ENCODE measurements around the gene OLFML3.

The OLFML3 gene

DNA sequence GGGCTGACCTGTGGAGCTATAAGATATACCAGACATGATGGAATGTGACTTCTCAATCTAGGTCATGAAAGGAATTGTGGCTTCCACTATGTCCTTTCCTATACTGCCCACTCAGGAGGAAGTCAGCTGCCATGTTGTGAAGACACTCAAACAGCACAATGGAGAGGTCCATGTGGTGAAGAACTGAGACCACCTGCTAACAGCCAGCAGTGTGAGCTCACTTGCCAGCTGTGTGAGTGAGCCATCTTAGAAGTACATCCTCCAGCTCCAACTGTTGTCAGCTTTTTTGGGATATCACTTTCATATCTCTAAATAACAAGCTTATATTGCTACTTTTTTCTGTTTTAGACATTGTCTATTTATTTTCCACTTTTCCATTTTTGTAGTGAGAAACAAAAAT lies 29.7 kb downstream of the OLFML3 start:
- Histone ChIP-seq H3K9me3 (ENCODE audit: insufficient read depth, low read length) (no peaks in the 10 kb centered on the region), H3K79me2 (ENCODE audit: low read length) (no peaks in the 10 kb centered on the region), H3K9ac (ENCODE audit: low read length) (no peak overlapping the region), H3K4me2 (ENCODE audit: low read length) (no peak overlapping the region), H3K27me3 (ENCODE audit: low read depth, low read length) (no peaks in the 10 kb centered on the region), H4K20me1 (ENCODE audit: insufficient read depth, low read length) (no peaks in the 10 kb centered on the region), H3K36me3 (replicated peaks; ENCODE audit: low read depth, low read length) (no peaks in the 10 kb centered on the region), H2AFZ (ENCODE audit: low read depth, low read length) (no peak overlapping the region), H3K27ac (ENCODE audit: low read length) (no peak overlapping the region), H3K4me3 (ENCODE audit: low read length) (no peak overlapping the region), H3K4me1 (ENCODE audit: low read length) (no peaks in the 10 kb centered on the region)
- no peak for TF ChIP-seq EZH2phosphoT487 (IDR thresholded peaks at IDR 0.05; ENCODE audit: low read depth)
- TF ChIP-seq, protein P1, sequence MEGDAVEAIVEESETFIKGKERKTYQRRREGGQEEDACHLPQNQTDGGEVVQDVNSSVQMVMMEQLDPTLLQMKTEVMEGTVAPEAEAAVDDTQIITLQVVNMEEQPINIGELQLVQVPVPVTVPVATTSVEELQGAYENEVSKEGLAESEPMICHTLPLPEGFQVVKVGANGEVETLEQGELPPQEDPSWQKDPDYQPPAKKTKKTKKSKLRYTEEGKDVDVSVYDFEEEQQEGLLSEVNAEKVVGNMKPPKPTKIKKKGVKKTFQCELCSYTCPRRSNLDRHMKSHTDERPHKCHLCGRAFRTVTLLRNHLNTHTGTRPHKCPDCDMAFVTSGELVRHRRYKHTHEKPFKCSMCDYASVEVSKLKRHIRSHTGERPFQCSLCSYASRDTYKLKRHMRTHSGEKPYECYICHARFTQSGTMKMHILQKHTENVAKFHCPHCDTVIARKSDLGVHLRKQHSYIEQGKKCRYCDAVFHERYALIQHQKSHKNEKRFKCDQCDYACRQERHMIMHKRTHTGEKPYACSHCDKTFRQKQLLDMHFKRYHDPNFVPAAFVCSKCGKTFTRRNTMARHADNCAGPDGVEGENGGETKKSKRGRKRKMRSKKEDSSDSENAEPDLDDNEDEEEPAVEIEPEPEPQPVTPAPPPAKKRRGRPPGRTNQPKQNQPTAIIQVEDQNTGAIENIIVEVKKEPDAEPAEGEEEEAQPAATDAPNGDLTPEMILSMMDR (IDR thresholded peaks at IDR 0.05; ENCODE audit: low read depth, low read length), result no peak

DNA sequence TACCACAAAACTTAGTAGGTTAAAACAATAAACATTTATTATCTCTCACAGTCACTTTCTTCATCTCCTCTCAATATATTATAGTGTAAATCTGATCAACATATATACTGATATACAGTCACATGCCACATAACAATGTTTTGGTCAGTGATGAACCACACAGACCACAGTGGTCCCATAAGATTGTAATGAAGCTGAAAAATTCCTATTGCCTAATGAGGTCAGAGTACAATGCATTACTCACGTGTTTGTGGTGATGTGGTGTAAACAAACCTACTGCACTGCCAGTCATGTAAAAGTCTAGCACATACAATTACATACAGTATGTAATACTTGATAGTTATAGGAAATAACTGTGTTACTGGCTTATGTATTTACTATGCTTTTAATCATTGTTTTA lies 30.1 kb downstream of the OLFML3 start:
- no peaks in the 10 kb centered on the region for H3K4me1 ChIP-seq (ENCODE audit: low read length)
- no peak overlapping the region for H3K4me3 ChIP-seq (ENCODE audit: low read length)
- H3K36me3 ChIP-seq (replicated peaks; ENCODE audit: low read depth, low read length), result no peaks in the 10 kb centered on the region
- H3K9ac ChIP-seq (ENCODE audit: low read length), result no peak overlapping the region
- H2AFZ ChIP-seq (ENCODE audit: low read depth, low read length), result no peak overlapping the region
- no peak overlapping the region for H3K27ac ChIP-seq (ENCODE audit: low read length)
- no peaks in the 10 kb centered on the region for H3K27me3 ChIP-seq (ENCODE audit: low read depth, low read length)
- H3K4me2 ChIP-seq (ENCODE audit: low read length), result no peak overlapping the region
- no peaks in the 10 kb centered on the region for H3K9me3 ChIP-seq (ENCODE audit: insufficient read depth, low read length)
- no peaks in the 10 kb centered on the region for H3K79me2 ChIP-seq (ENCODE audit: low read length)
- no peak for TF ChIP-seq EZH2phosphoT487 (IDR thresholded peaks at IDR 0.05; ENCODE audit: low read depth)
- TF ChIP-seq, protein P1 (IDR thresholded peaks at IDR 0.05; ENCODE audit: low read depth, low read length), result no peak
- H4K20me1 ChIP-seq (ENCODE audit: insufficient read depth, low read length), result no peaks in the 10 kb centered on the region

DNA sequence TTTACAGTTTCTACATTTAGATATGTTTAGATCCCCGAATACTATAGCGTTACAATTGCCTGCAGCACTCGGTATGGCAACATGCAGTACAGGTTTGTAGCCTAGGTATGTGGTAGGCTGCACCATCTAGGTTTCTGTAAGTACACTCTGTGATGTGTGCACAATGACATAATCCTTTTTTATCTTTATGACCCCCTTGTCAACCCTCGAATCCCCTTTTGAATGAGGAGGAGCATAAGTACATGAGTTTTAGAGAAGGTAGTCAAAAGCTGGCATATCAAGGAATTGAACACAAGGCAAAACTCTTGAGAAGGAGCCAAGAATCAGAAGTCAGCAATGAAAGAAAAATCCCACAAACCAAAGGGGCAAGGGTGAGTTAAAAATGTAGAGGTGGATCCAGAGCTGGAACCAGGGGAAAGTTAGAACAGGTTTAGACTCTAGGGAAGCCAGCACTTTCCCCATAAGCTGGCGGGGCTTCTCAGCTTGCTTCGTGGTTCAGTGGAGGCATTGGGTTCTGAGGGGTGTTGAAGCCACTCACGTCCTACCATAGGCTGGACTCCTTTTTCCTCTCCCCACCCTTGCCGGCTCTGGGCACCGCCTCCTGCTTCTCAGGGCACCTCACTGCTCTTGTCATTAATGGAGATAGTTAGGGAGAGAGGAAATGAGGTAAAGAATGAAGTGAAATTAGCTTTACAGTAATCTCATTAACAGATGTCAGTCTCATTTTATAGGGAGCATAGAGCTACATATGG lies 31.3 kb downstream of the OLFML3 start:
- H3K9ac ChIP-seq (ENCODE audit: low read length), result no peak overlapping the region
- H3K27ac ChIP-seq (ENCODE audit: low read length), result no peak overlapping the region
- TF ChIP-seq, protein P1 (IDR thresholded peaks at IDR 0.05; ENCODE audit: low read depth, low read length), result no peak
- no peaks in the 10 kb centered on the region for H3K4me1 ChIP-seq (ENCODE audit: low read length)
- no peak overlapping the region for H3K4me3 ChIP-seq (ENCODE audit: low read length)
- 0 out of 2 replicates have a peak, but pooled peaks cover 6% of the 10 kb centered on the region for H3K27me3 ChIP-seq (ENCODE audit: low read depth, low read length)
- no peaks in the 10 kb centered on the region for H3K9me3 ChIP-seq (ENCODE audit: insufficient read depth, low read length)
- no peaks in the 10 kb centered on the region for H3K79me2 ChIP-seq (ENCODE audit: low read length)
- H4K20me1 ChIP-seq (ENCODE audit: insufficient read depth, low read length), result no peaks in the 10 kb centered on the region
- no peak overlapping the region for H2AFZ ChIP-seq (ENCODE audit: low read depth, low read length)
- H3K4me2 ChIP-seq (ENCODE audit: low read length), result no peak overlapping the region
- H3K36me3 ChIP-seq (replicated peaks; ENCODE audit: low read depth, low read length), result no peaks in the 10 kb centered on the region

DNA sequence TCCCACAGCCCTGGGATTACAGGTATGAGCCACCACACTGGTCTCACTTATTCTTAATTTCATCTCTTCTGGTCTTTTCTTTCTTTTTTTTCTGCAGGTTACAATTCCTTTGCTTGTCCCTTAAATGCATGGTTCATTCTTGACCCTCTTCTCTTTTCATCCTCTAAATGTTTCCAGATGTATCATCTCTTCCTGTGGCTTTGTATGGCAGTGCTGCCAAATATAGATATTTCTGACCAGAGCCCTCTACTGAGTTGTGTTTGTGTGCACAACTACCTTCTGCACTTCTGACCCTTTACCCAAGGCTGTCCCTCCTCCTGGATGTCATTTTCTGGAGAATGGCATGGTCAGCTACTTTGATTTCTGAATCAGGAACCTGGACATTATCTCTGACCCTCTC lies 32.5 kb downstream of the OLFML3 start:
- Histone ChIP-seq H3K79me2 (ENCODE audit: low read length) (no peaks in the 10 kb centered on the region), H3K4me3 (ENCODE audit: low read length) (no peak overlapping the region), H3K9me3 (ENCODE audit: insufficient read depth, low read length) (no peaks in the 10 kb centered on the region), H3K27ac (ENCODE audit: low read length) (no peak overlapping the region), H3K4me1 (ENCODE audit: low read length) (no peaks in the 10 kb centered on the region), H3K27me3 (ENCODE audit: low read depth, low read length) (0 out of 2 replicates have a peak, but pooled peaks cover 6% of the 10 kb centered on the region), H3K36me3 (replicated peaks; ENCODE audit: low read depth, low read length) (no peaks in the 10 kb centered on the region), H2AFZ (ENCODE audit: low read depth, low read length) (no peak overlapping the region), H3K9ac (ENCODE audit: low read length) (no peak overlapping the region), H4K20me1 (ENCODE audit: insufficient read depth, low read length) (no peaks in the 10 kb centered on the region), H3K4me2 (ENCODE audit: low read length) (no peak overlapping the region)
- TF ChIP-seq, protein P1 (IDR thresholded peaks at IDR 0.05; ENCODE audit: low read depth, low read length), result no peak
- TF ChIP-seq EZH2phosphoT487 (IDR thresholded peaks at IDR 0.05; ENCODE audit: low read depth), result no peak

Measured in OCI-LY3 (cell line).